ENCODE measurements around the gene ZRANB3. TPM values are rescaled to one million over a fixed set of nuclear protein-coding genes. Genes with fewer than 3 reads are reported as not detected.

The ZRANB3 gene
- total and polyA plus RNA-seq, 10 of the 15 experiments (the other 5 are each of a cell fraction or from before 2014, with no cell fraction given) = 5.6 to 11.4 (median 9.9) TPM

DNA sequence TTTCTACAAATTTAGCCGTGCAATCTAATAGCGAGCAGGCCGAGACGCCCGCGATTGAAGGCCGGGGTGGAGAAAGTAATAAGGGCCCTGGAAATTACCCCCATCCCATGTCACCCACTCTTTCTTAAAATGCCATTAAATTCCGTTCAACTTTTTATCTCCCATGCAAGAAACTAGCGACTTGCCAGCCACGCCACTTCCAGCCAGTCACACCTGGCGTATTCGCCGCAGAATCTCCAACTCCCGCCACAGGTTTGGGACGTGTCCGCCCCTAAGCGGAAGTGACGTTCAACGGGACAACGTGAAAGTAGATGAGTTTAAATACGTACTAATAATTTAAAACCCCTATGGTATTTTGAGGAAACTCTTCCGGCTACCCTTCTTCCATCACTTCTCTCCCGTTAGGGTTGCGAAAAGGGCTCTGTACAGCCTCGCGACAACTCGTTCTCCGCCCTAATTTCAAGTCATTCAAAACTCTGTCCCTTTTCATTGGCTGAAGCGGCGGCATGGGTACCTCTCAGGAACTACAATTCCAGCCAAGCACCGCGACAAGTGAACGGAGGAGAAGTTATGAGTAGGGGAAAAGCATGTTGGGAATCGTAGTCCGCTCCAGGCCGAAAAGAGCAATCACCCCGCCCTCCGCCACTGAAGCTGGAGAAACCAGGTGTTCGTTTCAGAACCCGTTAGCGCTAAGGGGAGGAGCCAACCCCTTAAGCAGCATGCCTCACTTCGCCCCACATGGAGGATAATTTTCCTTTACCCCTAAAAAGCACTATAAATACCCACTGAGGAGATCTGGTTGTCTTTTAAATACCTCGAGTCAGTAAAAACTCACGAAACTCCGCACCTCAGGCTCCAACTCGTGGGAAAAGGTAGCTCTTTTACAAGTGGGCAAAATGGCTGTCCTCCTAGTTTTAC is at the start of gene ZRANB3 (continued):
- TF ChIP-seq, protein P1, sequence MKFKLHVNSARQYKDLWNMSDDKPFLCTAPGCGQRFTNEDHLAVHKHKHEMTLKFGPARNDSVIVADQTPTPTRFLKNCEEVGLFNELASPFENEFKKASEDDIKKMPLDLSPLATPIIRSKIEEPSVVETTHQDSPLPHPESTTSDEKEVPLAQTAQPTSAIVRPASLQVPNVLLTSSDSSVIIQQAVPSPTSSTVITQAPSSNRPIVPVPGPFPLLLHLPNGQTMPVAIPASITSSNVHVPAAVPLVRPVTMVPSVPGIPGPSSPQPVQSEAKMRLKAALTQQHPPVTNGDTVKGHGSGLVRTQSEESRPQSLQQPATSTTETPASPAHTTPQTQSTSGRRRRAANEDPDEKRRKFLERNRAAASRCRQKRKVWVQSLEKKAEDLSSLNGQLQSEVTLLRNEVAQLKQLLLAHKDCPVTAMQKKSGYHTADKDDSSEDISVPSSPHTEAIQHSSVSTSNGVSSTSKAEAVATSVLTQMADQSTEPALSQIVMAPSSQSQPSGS (IDR thresholded peaks at IDR 0.05; ENCODE audit: low read length) = no peak
- no peak; the same call in 1 of the 2 replicates for TF ChIP-seq POLR2AphosphoS2 (IDR thresholded peaks at IDR 0.05; ENCODE audit: low read depth, low read length)
- TF ChIP-seq JUNB (IDR thresholded peaks at IDR 0.05) = no peak; the same call in 1 of the 2 replicates
- TF ChIP-seq NR2F1 (conservative IDR thresholded peaks at IDR 0.05) = no peak
- no peak for TF ChIP-seq TBL1XR1 (IDR thresholded peaks at IDR 0.05; ENCODE audit: low read depth, low read length)
- TF ChIP-seq MTA2 (IDR thresholded peaks at IDR 0.05; ENCODE audit: low read depth) = no peak
- TF ChIP-seq, protein P2, sequence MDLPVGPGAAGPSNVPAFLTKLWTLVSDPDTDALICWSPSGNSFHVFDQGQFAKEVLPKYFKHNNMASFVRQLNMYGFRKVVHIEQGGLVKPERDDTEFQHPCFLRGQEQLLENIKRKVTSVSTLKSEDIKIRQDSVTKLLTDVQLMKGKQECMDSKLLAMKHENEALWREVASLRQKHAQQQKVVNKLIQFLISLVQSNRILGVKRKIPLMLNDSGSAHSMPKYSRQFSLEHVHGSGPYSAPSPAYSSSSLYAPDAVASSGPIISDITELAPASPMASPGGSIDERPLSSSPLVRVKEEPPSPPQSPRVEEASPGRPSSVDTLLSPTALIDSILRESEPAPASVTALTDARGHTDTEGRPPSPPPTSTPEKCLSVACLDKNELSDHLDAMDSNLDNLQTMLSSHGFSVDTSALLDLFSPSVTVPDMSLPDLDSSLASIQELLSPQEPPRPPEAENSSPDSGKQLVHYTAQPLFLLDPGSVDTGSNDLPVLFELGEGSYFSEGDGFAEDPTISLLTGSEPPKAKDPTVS (IDR thresholded peaks at IDR 0.05; ENCODE audit: low read depth, low read length) = no peak
- no peak for TF ChIP-seq ZNF384 (IDR thresholded peaks at IDR 0.05; ENCODE audit: borderline replicate concordance, low read depth, low read length)
- peak; percentile 95 for TF ChIP-seq HCFC1 (IDR thresholded peaks at IDR 0.05; ENCODE audit: low read length)
- no peak for TF ChIP-seq BACH1 (IDR thresholded peaks at IDR 0.05; ENCODE audit: borderline replicate concordance)
- no peak for TF ChIP-seq SP1 (IDR thresholded peaks at IDR 0.05; ENCODE audit: low read depth, low read length)
- TF ChIP-seq, protein P3, sequence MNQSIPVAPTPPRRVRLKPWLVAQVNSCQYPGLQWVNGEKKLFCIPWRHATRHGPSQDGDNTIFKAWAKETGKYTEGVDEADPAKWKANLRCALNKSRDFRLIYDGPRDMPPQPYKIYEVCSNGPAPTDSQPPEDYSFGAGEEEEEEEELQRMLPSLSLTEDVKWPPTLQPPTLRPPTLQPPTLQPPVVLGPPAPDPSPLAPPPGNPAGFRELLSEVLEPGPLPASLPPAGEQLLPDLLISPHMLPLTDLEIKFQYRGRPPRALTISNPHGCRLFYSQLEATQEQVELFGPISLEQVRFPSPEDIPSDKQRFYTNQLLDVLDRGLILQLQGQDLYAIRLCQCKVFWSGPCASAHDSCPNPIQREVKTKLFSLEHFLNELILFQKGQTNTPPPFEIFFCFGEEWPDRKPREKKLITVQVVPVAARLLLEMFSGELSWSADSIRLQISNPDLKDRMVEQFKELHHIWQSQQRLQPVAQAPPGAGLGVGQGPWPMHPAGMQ (IDR thresholded peaks at IDR 0.05; ENCODE audit: borderline replicate concordance) = no peak
- 0 out of 2 replicates have a peak, but pooled peaks have one; percentile 26 for TF ChIP-seq SMAD5 (IDR thresholded peaks at IDR 0.05; ENCODE audit: low read depth)
- TF ChIP-seq KLF5 (IDR thresholded peaks at IDR 0.05; ENCODE audit: partially characterized antibody) = no peak
- peak; percentile 3; the same call in 1 of the 2 replicates for TF ChIP-seq CBX5 (IDR thresholded peaks at IDR 0.05; ENCODE audit: low read depth)
- TF ChIP-seq TARDBP (IDR thresholded peaks at IDR 0.05; ENCODE audit: borderline replicate concordance) = peak; percentile 70; the same call in 1 of the 2 replicates
- TF ChIP-seq FOXK2 (IDR thresholded peaks at IDR 0.05) = no peak
- no peak for TF ChIP-seq HDAC2 (IDR thresholded peaks at IDR 0.05)
- no peak for TF ChIP-seq BCL11A (IDR thresholded peaks at IDR 0.05; ENCODE audit: low read depth, low read length)
- TF ChIP-seq BRCA1 (IDR thresholded peaks at IDR 0.05; ENCODE audit: low read depth, low read length) = peak; percentile 52; the same call in 1 of the 2 replicates
- TF ChIP-seq TAF1 (IDR thresholded peaks at IDR 0.05; ENCODE audit: borderline replicate concordance, low read depth, low read length) = peak; percentile 57; the same call in 1 of the 2 replicates
- no peak for TF ChIP-seq BMI1 (IDR thresholded peaks at IDR 0.05; ENCODE audit: borderline replicate concordance)
- TF ChIP-seq, protein P4, sequence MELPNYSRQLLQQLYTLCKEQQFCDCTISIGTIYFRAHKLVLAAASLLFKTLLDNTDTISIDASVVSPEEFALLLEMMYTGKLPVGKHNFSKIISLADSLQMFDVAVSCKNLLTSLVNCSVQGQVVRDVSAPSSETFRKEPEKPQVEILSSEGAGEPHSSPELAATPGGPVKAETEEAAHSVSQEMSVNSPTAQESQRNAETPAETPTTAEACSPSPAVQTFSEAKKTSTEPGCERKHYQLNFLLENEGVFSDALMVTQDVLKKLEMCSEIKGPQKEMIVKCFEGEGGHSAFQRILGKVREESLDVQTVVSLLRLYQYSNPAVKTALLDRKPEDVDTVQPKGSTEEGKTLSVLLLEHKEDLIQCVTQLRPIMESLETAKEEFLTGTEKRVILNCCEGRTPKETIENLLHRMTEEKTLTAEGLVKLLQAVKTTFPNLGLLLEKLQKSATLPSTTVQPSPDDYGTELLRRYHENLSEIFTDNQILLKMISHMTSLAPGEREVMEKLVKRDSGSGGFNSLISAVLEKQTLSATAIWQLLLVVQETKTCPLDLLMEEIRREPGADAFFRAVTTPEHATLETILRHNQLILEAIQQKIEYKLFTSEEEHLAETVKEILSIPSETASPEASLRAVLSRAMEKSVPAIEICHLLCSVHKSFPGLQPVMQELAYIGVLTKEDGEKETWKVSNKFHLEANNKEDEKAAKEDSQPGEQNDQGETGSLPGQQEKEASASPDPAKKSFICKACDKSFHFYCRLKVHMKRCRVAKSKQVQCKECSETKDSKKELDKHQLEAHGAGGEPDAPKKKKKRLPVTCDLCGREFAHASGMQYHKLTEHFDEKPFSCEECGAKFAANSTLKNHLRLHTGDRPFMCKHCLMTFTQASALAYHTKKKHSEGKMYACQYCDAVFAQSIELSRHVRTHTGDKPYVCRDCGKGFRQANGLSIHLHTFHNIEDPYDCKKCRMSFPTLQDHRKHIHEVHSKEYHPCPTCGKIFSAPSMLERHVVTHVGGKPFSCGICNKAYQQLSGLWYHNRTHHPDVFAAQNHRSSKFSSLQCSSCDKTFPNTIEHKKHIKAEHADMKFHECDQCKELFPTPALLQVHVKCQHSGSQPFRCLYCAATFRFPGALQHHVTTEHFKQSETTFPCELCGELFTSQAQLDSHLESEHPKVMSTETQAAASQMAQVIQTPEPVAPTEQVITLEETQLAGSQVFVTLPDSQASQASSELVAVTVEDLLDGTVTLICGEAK (IDR thresholded peaks at IDR 0.05; ENCODE audit: borderline replicate concordance) = peak; percentile 87; the same call in 1 of the 2 replicates
- TF ChIP-seq CBFB (IDR thresholded peaks at IDR 0.05; ENCODE audit: low read depth) = peak; percentile 75

Data from GM12878 (cell line).